ENCODE measurements around the gene KCNJ9. TPM values are rescaled to one million over a fixed set of nuclear protein-coding genes. Genes with fewer than 3 reads are reported as not detected.

KCNJ9 gene
- total and polyA plus RNA-seq, 2 of the 13 experiments (the other 11 are each of a cell fraction or from before 2014, with no cell fraction given): not detected

DNA sequence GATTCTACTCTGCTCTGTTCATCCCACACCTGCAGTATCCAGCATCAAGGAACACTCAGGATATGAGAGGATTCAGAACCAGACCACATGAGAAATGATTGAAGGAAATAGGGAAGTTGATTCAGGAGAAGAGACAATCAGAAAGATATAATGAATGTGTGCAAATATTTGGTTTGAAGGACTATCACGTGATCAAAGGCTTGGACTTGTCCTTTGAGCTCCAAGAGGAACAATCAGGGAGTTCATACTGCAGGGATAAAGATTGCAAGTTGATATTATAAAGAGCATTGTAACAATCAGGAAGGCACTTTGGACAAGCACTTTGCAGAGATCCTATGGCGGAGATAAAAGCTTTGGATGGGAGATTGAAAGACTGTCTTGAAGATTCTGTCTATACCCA is 35.7 kb upstream of the KCNJ9 start (continued):
- TF ChIP-seq NBN (conservative IDR thresholded peaks at IDR 0.05): no peak
- TF ChIP-seq ZNF784 (CRISPR knock-in tag; IDR thresholded peaks at IDR 0.05; ENCODE audit: borderline replicate concordance): no peak
- TF ChIP-seq ISL2 (CRISPR knock-in tag; IDR thresholded peaks at IDR 0.05): 0 out of 2 replicates have a peak, but pooled peaks have one; percentile 16
- TF ChIP-seq YEATS4 (CRISPR knock-in tag; IDR thresholded peaks at IDR 0.05; ENCODE audit: borderline replicate concordance): no peak
- no peak for TF ChIP-seq DNMT3B (CRISPR knock-in tag; conservative IDR thresholded peaks at IDR 0.05)
- TF ChIP-seq ZSCAN5A (CRISPR knock-in tag; IDR thresholded peaks at IDR 0.05; ENCODE audit: borderline replicate concordance): no peak
- no peak for TF ChIP-seq ATF1 (CRISPR knock-in tag; IDR thresholded peaks at IDR 0.05)
- TF ChIP-seq ZNF235 (CRISPR knock-in tag; IDR thresholded peaks at IDR 0.05; ENCODE audit: borderline replicate concordance): no peak
- no peak for TF ChIP-seq ZNF788 (CRISPR knock-in tag; IDR thresholded peaks at IDR 0.05; ENCODE audit: borderline replicate concordance)
- no peak for TF ChIP-seq FOSL1 (CRISPR knock-in tag; IDR thresholded peaks at IDR 0.05; ENCODE audit: borderline replicate concordance)
- no peak for TF ChIP-seq MEIS1 (CRISPR knock-in tag; IDR thresholded peaks at IDR 0.05; ENCODE audit: borderline replicate concordance)
- TF ChIP-seq, protein P1, sequence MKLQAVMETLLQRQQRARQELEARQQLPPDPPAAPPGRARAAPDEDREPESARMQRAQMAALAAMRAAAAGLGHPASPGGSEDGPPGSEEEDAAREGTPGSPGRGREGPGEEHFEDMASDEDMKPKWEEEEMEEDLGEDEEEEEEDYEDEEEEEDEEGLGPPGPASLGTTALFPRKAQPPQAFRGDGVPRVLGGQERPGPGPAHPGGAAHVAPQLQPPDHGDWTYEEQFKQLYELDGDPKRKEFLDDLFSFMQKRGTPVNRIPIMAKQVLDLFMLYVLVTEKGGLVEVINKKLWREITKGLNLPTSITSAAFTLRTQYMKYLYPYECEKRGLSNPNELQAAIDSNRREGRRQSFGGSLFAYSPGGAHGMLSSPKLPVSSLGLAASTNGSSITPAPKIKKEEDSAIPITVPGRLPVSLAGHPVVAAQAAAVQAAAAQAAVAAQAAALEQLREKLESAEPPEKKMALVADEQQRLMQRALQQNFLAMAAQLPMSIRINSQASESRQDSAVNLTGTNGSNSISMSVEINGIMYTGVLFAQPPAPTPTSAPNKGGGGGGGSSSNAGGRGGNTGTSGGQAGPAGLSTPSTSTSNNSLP (IDR thresholded peaks at IDR 0.05; ENCODE audit: low read depth, low read length): 0 out of 2 replicates have a peak, but pooled peaks have one; percentile 43
- no peak for TF ChIP-seq ZNF607 (CRISPR knock-in tag; IDR thresholded peaks at IDR 0.05; ENCODE audit: borderline replicate concordance)
- TF ChIP-seq ZNF331 (CRISPR knock-in tag; IDR thresholded peaks at IDR 0.05): no peak
- no peak for TF ChIP-seq ZNF816 (CRISPR knock-in tag; IDR thresholded peaks at IDR 0.05; ENCODE audit: borderline replicate concordance)
- no peak for TF ChIP-seq ZFP41 (CRISPR knock-in tag; IDR thresholded peaks at IDR 0.05; ENCODE audit: borderline replicate concordance)
- no peak for TF ChIP-seq ZNF276 (CRISPR knock-in tag; IDR thresholded peaks at IDR 0.05; ENCODE audit: low read depth)
- no peak for TF ChIP-seq MIXL1 (CRISPR knock-in tag; IDR thresholded peaks at IDR 0.05)
- TF ChIP-seq, protein P2, sequence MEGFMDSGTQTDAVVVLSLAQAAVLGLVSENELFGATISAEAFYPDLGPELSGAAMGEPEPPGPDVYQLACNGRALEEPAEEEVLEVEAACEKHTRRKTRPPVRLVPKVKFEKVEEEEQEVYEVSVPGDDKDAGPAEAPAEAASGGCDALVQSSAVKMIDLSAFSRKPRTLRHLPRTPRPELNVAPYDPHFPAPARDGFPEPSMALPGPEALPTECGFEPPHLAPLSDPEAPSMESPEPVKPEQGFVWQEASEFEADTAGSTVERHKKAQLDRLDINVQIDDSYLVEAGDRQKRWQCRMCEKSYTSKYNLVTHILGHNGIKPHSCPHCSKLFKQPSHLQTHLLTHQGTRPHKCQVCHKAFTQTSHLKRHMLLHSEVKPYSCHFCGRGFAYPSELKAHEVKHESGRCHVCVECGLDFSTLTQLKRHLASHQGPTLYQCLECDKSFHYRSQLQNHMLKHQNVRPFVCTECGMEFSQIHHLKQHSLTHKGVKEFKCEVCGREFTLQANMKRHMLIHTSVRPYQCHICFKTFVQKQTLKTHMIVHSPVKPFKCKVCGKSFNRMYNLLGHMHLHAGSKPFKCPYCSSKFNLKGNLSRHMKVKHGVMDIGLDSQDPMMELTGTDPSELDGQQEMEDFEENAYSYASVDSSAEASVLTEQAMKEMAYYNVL (CRISPR knock-in tag; IDR thresholded peaks at IDR 0.05; ENCODE audit: borderline replicate concordance): peak; percentile 88
- no peak for TF ChIP-seq ZNF34 (CRISPR knock-in tag; IDR thresholded peaks at IDR 0.05; ENCODE audit: borderline replicate concordance)
- peak; percentile 33; the same call in 1 of the 2 replicates for TF ChIP-seq CREM (IDR thresholded peaks at IDR 0.05)
- TF ChIP-seq CREM (CRISPR knock-in tag; IDR thresholded peaks at IDR 0.05): no peak
- no peak for TF ChIP-seq ZNF720 (CRISPR knock-in tag; IDR thresholded peaks at IDR 0.05)
- TF ChIP-seq ZNF17 (CRISPR knock-in tag; IDR thresholded peaks at IDR 0.05): no peak
- no peak for TF ChIP-seq ZNF230 (CRISPR knock-in tag; IDR thresholded peaks at IDR 0.05)
